WTC11 (cell line): Measurements from ENCODE around the gene RAB3B.

Experiments
- MYBL2 ChIP-seq: sonication (generic); formaldehyde crosslinking; IDR thresholded peaks from 2 replicates; pipeline ENCODE4 v1.8.1; 2023; ENCODE audit warnings: mild to moderate bottlenecking, moderate library complexity, missing genetic modification reagents
- TF ChIP-seq, protein P1 (sequence below): sonication (generic); formaldehyde crosslinking; IDR thresholded peaks from 2 replicates; pipeline ENCODE4 v1.8.1; 2023; ENCODE audit warnings: mild to moderate bottlenecking, moderate library complexity, missing genetic modification reagents
- TF ChIP-seq, protein P2 (sequence below): fragments of 200-600 bp; IDR thresholded peaks from 2 replicates; pipeline ENCODE4 v1.8.0; 2022; ENCODE audit warnings: antibody characterized with exemption

DNA sequence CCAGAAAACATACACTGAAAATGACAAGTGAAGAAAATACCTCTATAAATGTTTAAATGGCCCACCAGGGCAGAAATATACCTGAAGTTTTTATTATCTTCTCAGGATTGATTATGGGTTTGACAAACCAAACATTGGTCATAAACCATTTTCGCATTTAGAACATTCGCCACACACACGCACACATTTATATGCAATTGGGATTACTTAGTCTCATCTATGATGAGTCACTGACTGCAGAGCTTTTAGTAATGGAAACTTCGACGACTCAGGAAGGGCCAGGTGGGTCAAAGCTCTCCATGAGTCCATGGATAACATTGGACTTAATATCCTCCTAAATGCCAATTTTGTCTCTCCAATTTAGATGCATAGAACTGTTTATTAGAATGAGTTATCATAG, 128.8 kb downstream of the RAB3B start:
- no peak for TF ChIP-seq MYBL2 (CRISPR knock-in tag)
- TF ChIP-seq, protein P1, sequence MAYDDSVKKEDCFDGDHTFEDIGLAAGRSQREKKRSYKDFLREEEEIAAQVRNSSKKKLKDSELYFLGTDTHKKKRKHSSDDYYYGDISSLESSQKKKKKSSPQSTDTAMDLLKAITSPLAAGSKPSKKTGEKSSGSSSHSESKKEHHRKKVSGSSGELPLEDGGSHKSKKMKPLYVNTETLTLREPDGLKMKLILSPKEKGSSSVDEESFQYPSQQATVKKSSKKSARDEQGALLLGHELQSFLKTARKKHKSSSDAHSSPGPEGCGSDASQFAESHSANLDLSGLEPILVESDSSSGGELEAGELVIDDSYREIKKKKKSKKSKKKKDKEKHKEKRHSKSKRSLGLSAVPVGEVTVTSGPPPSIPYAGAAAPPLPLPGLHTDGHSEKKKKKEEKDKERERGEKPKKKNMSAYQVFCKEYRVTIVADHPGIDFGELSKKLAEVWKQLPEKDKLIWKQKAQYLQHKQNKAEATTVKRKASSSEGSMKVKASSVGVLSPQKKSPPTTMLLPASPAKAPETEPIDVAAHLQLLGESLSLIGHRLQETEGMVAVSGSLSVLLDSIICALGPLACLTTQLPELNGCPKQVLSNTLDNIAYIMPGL (CRISPR knock-in tag) = no peak
- TF ChIP-seq, protein P2, sequence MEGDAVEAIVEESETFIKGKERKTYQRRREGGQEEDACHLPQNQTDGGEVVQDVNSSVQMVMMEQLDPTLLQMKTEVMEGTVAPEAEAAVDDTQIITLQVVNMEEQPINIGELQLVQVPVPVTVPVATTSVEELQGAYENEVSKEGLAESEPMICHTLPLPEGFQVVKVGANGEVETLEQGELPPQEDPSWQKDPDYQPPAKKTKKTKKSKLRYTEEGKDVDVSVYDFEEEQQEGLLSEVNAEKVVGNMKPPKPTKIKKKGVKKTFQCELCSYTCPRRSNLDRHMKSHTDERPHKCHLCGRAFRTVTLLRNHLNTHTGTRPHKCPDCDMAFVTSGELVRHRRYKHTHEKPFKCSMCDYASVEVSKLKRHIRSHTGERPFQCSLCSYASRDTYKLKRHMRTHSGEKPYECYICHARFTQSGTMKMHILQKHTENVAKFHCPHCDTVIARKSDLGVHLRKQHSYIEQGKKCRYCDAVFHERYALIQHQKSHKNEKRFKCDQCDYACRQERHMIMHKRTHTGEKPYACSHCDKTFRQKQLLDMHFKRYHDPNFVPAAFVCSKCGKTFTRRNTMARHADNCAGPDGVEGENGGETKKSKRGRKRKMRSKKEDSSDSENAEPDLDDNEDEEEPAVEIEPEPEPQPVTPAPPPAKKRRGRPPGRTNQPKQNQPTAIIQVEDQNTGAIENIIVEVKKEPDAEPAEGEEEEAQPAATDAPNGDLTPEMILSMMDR = no peak
